Thoracic aorta (tissue), 2 donors: Measurements from ENCODE around the gene INAVA. TPM values are rescaled to one million over a fixed set of nuclear protein-coding genes. Genes with fewer than 3 reads are reported as not detected.

ENCODE experiments used
- ATAC-seq: fragments of 150-250 bp; one replicate; pipeline ENCODE4 v1.8.0; 2017; ENCODE audit warnings: low read depth; ENCODE audit not compliant: insufficient number of reproducible peaks, low FRiP score
- DNase-seq: peaks from one replicate; pipeline ENCODE4 v3.0.0-alpha.2; 2020; ENCODE audit warnings: low spot score
- H3K27ac ChIP-seq, 2 donors: fragments of 200-600 bp; sonication (generic); 1 replicate in 1 of 2; 2 replicates in 1 of 2; pipeline ENCODE4 v1.5.1; 2016; ENCODE audit warnings: mild to moderate bottlenecking in 2 of 2, moderate library complexity in 2 of 2
- H3K27me3 ChIP-seq: fragments of 200-600 bp; sonication (generic); replicated peaks from 2 replicates; pipeline ENCODE4 v1.6.0; 2016; ENCODE audit warnings: mild to moderate bottlenecking; ENCODE audit not compliant: insufficient read depth
- H3K36me3 ChIP-seq: fragments of 200-600 bp; sonication (generic); one replicate; pipeline ENCODE4 v1.5.1; 2016
- H3K4me1 ChIP-seq, 2 donors: fragments of 200-600 bp; sonication (generic); 1 replicate in 1 of 2; 2 replicates in 1 of 2; pipeline versions ENCODE4 v1.5.1 to v1.6.0; 2016; ENCODE audit warnings: low read depth in 2 of 2, mild to moderate bottlenecking in 1 of 2; ENCODE audit not compliant: control insufficient read depth in 1 of 2
- H3K4me3 ChIP-seq: fragments of 200-600 bp; sonication (generic); 2 replicates; pipeline ENCODE4 v1.5.1; 2016; ENCODE audit warnings: mild to moderate bottlenecking
- H3K9me3 ChIP-seq: fragments of 200-600 bp; sonication (generic); 2 replicates; pipeline ENCODE4 v1.5.1; 2016
- total RNA-seq, 2 donors: library from RNA; depleted of rRNA; stranded (reverse); fragments of >200 nt; gene quantifications; one replicate each; pipeline versions ENCODE4 v1.1.0 to v1.2.3, GENCODE V29; 2016
- TF ChIP-seq, protein P1 (sequence below): fragments of 200-600 bp; sonication (generic); IDR thresholded peaks from one replicate; pipeline ENCODE4 v1.5.1; 2019; ENCODE audit warnings: antibody characterized with exemption

The INAVA gene
- total RNA-seq, 2 donors from 2014 or later, result 1.8 to 3.5 TPM

DNA sequence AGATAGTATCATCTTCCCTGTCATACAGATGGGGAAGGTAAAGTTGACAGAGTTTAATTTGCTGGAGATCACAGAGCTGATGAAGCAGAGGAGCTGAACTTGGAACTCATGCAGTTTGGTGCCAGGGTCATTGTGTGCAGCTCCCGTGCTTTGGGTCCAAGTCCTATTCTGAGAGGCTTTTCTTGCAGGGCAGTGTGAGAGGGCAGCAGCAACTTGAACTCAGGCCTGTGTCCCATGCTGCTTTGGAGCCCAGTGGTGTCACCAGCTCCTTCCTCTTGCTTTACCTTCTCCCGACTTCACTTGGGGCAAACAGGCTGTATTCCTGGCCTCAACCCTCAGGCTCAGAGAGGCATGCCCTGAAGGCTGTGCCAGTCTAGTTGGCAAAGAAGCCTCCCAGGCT is 24.7 kb downstream of the INAVA start:
- TF ChIP-seq, protein P1, sequence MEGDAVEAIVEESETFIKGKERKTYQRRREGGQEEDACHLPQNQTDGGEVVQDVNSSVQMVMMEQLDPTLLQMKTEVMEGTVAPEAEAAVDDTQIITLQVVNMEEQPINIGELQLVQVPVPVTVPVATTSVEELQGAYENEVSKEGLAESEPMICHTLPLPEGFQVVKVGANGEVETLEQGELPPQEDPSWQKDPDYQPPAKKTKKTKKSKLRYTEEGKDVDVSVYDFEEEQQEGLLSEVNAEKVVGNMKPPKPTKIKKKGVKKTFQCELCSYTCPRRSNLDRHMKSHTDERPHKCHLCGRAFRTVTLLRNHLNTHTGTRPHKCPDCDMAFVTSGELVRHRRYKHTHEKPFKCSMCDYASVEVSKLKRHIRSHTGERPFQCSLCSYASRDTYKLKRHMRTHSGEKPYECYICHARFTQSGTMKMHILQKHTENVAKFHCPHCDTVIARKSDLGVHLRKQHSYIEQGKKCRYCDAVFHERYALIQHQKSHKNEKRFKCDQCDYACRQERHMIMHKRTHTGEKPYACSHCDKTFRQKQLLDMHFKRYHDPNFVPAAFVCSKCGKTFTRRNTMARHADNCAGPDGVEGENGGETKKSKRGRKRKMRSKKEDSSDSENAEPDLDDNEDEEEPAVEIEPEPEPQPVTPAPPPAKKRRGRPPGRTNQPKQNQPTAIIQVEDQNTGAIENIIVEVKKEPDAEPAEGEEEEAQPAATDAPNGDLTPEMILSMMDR, result no peak
- Histone ChIP-seq H3K27ac (no peak overlapping the region), H3K4me1 (peaks cover 4 to 17% of the 10 kb centered on the region in 2 donors), H3K27me3 (no peaks in the 10 kb centered on the region), H3K4me3 (no peak overlapping the region), H3K36me3 (no peaks in the 10 kb centered on the region), H3K9me3 (no peaks in the 10 kb centered on the region)
- DNase-seq (no peak), ATAC-seq (no peak)

GRCh38 chr1:200921571-200922110 is 26.9 kb downstream of the INAVA start:
- no peak for ATAC-seq
- no peak overlapping the region for H3K27ac ChIP-seq
- H3K4me1 ChIP-seq, result peaks cover 4 to 19% of the 10 kb centered on the region in 2 donors
- H3K9me3 ChIP-seq, result no peaks in the 10 kb centered on the region
- TF ChIP-seq, protein P1, result no peak
- H3K36me3 ChIP-seq, result no peaks in the 10 kb centered on the region
- H3K27me3 ChIP-seq, result no peaks in the 10 kb centered on the region
- no peak for DNase-seq
- H3K4me3 ChIP-seq, result no peak overlapping the region

- DNase-seq, result no peak
- Histone ChIP-seq H3K4me3 (no peak overlapping the region), H3K27me3 (no peaks in the 10 kb centered on the region), H3K4me1 (peaks cover 4 to 19% of the 10 kb centered on the region in 2 donors), H3K9me3 (no peaks in the 10 kb centered on the region), H3K27ac (no peak overlapping the region), H3K36me3 (no peaks in the 10 kb centered on the region)
- TF ChIP-seq, protein P1, result no peak
- no peak for ATAC-seq
Observed at GRCh38 chr1:200922406-200922805, 27.7 kb downstream of the INAVA start.

GRCh38 chr1:200923601-200924000 is 28.9 kb downstream of the INAVA start:
- Histone ChIP-seq H3K9me3 (no peaks in the 10 kb centered on the region), H3K27me3 (no peaks in the 10 kb centered on the region), H3K4me1 (peaks cover 4 to 19% of the 10 kb centered on the region in 2 donors), H3K4me3 (no peak overlapping the region), H3K27ac (peak overlapping the region; percentile 25 to 44), H3K36me3 (no peaks in the 10 kb centered on the region)
- ATAC-seq, result no peak
- DNase-seq, result no peak
- TF ChIP-seq, protein P1, result no peak

DNA sequence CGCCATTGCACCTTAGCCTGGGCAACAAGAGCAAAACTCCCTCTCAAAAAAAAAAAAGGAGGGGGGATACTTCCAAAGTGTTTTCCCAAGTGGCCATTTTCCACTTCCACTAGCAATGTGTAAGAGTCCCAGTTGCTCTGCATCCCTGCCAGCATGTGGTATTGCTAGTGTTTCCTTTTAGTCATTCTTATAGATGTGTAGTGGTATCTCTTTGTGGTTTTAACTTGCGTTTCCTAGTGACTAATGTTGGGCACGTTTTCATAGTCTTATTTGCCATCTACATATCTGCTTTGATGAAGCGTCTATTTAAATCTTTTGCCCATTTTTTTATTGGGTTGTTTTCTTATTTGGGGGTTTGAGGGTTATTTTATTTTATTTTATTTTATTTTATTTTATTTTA is 31.1 kb downstream of the INAVA start:
- TF ChIP-seq, protein P1, result no peak
- Histone ChIP-seq H3K36me3 (no peaks in the 10 kb centered on the region), H3K27ac (no peak overlapping the region), H3K4me3 (no peak overlapping the region), H3K27me3 (no peaks in the 10 kb centered on the region), H3K9me3 (no peaks in the 10 kb centered on the region), H3K4me1 (peaks cover 4 to 29% of the 10 kb centered on the region in 2 donors)
- no peak for DNase-seq
- no peak for ATAC-seq
